GM12891 (cell line): ENCODE data around the gene ATP13A2.

Experiments used
- PAX5 ChIP-seq: IDR thresholded peaks from 2 replicates; pipeline ENCODE4 v1.6.1; 2011; ENCODE audit warnings: low read length, moderate library complexity, mild to moderate bottlenecking; ENCODE audit not compliant: insufficient read depth, severe bottlenecking
- POLR2A ChIP-seq: IDR thresholded peaks from 2 replicates; pipeline ENCODE4 v1.6.1; 2011; ENCODE audit warnings: low read depth, low read length, control low read depth
- POLR2AphosphoS5 ChIP-seq: IDR thresholded peaks from 2 replicates; pipeline ENCODE4 v1.6.1; 2011; ENCODE audit warnings: low read depth, low read length, control low read depth

- TF ChIP-seq POLR2A (no peak), POLR2AphosphoS5 (no peak), PAX5 (no peak)
Measured at GRCh38 chr1:16958475-16958874, 53.3 kb downstream of the ATP13A2 start.
